Fibroblast of upper back skin (primary cell): ENCODE measurements around the gene MAPK8.
"Not testable (repeated sequence)": the region's sequence is repeated elsewhere in the genome, so short reads cannot be mapped to it uniquely, and the experiment has no call there.

Experiments
- DNase-seq: peaks from one replicate; pipeline ENCODE4 v3.0.0-alpha.2; 2013

The MAPK8 gene

DNA sequence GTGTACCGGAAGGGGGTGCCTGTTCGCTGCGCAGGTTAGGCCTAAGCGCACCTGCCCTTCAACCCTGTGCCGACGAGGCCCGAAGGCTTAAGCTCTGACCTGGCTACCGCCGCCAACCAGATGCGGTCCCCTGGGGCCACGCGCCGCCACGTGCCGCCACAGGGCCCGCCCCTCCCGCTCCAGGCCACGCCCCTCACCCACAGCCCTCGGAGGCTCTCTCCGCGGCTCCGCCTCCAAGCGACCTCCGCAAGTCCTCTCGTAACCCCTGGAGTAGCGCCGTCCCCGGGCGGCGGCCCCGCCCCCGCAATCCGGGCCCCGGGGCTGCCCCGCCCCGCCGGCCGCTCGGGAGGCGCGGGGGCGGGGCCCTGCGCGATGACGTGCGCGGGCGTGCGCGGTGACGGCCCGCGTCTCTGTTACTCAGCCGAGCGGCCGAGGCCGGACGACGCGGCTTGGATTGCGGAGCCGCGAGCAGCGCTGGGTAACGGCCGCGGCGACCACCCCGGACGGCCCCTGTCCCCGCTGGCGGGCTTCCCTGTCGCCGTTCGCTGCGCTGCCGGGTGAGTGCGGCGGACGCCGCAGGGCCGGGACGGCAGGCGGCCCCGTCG lies at the start of gene MAPK8:
Gene MAPK8 (plus strand): TSS at position 413 of the 605 bp plus-strand sequence. CDS start 94,984 bp downstream, outside the sequence.
- DNase-seq: peak; percentile 87

GRCh38 chr10:48257407-48257961 lies 49.0 kb upstream of the MAPK8 start:
- DNase-seq: peak; percentile 28

GRCh38 chr10:48258105-48258504 lies 48.4 kb upstream of the MAPK8 start:
- no peak for DNase-seq

DNA sequence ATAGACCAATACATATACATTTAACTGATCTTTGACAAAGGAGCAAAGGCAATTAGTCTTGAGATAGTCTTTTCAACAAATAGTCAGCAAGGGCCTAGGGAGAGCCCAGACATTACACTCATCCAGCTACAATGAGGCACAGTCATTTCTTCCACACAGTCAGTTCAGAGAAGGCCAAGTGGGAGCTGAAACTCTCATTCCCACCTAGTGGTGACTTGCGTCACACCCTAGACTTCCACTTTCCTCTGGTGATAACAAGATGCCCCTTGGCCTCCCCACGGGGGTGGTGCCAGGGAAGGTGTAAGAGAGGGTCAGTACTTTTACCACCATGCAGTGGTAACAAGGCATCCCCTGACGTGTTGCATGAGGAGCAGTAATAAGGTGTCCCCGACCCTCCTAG lies 39.9 kb upstream of the MAPK8 start:
- DNase-seq: no peak

DNA sequence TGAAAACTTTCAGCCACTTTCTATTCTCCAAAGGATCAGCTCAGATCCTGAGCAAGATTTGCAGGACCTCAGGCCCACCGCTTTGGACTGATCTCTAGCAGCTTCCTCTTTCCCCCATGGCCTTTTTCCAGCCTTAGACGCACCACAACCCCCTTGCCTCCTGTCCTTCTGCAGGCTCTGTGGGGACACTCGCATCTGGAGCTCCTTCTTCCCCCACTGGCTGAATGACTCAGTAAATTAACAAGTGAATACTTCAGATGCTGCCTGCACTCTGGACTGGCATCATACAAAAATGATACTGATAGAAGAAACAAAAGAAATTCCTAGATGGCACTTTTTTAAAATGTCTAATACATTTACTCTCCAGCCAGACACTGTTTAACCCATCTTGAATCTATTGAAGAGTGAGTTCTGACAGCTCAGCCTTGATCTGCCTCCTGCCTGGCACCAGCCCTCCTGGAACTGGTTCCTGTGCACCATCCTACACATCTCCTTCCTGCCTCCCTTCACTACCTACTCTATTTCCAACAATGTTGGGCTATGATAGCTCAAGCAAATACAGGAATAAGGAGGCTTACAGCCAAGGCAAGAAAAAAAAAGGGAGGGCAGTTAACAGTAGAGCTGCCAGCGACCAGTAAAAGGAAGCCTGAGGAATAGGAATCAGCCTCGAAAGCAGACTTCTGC lies 35.3 kb upstream of the MAPK8 start:
- no peak for DNase-seq

DNA sequence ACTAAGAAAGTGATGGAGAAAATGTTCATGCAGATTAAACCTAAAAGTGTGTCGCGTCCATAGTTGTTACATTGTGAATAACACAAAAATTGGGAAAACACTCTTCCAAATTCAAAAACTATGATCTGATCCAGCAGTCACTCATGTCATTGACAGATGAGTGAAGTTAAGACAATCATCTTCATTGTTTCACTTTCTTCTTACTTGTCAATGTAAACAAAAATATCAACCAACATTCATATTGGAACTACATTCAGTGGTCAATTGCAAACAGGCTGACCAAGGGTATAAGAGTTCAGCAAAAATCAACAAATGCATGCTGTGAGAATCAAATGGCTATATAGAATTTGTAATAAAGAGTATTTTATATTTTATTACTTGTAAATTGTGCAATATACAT lies 33.8 kb upstream of the MAPK8 start:
- no peak for DNase-seq

DNA sequence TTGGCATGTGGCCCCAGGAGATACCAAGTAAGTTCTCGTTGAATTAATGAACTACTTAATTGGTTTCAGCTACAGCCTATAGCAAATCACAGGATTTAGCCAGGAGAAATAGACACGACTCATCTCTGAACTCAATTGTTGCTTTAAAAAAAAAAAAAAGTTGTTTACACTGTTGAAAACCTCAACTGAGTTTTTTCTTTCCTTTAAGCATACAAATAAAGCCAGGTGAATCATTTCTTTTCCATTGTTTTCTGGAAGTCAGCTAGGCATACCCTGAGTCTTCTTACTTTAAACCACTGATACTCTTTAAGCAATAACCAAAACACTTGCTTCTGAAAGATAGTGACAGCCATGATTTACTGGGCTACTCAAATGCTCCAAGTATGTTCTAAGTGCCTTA lies 32.7 kb upstream of the MAPK8 start:
- no peak for DNase-seq

DNA sequence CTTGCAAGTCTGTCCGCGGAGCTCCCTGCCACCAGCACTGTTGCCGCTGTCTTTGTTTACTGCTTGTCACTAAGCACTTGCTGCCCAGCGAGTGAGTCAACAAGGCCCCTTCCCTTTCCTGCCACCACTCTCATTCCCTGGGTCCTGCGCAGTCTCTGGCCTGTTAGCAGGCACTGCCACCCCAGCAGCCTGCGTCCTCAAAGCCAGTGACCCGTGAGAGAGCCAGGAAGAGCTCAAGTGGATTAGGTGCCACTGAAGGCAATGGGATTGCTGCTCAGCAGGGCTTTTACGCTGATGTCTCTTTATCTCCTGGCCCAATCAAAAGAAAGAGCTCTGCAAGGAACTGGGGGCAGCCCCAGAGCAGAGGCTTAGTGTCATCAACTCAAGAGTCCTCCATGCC lies 31.8 kb upstream of the MAPK8 start, which contains the start of gene FRMPD2:
Gene FRMPD2 (minus strand): TSS at position 61 of the 400 bp plus-strand sequence. CDS start 129 bp downstream, outside the sequence.
- no peak for DNase-seq

DNA sequence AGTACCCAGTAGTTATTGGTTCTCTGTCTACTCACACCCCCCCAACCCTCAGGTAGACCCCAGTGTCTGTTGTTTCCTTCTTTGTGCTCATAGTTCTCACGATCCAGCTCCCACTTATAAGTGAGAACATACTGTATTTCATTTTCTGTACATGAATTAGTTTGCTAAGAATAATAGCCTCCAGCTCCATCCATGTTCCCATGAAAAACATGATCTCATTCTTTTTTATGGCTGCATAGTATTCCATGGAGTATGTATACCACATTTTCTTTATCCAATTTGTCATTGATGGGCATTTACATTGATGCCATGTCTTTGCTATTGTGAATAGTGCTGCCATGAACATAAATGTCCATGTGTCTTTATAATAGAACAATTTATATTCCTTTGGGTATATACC lies 29.4 kb upstream of the MAPK8 start:
- no peak for DNase-seq

- no peak for DNase-seq
Observed at GRCh38 chr10:48279081-48279751, 27.3 kb upstream of the MAPK8 start.

DNA sequence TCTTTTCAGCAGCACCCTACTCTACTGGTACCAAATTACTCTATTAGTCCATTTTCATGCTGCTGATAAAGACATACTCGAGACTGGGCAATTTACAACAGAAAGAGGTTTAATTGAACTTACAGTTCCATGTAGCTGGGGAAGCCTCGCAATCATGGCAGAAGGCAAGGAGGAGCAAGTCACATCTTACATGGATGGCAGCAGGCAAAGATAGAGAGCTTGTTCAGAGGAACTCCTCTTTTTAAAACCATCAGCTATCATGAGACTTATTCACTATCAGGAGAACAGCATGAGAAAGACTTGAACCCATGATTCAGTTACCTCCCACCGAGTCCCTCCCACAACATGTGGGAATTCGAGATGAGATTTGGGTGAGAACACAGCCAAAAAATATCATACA lies 24.8 kb upstream of the MAPK8 start:
- not testable (repeated sequence) for DNase-seq

- no peak for DNase-seq
Observed at GRCh38 chr10:48282829-48283228, 23.6 kb upstream of the MAPK8 start.

- no peak for DNase-seq
Observed at GRCh38 chr10:48284002-48284546, 22.4 kb upstream of the MAPK8 start.

DNA sequence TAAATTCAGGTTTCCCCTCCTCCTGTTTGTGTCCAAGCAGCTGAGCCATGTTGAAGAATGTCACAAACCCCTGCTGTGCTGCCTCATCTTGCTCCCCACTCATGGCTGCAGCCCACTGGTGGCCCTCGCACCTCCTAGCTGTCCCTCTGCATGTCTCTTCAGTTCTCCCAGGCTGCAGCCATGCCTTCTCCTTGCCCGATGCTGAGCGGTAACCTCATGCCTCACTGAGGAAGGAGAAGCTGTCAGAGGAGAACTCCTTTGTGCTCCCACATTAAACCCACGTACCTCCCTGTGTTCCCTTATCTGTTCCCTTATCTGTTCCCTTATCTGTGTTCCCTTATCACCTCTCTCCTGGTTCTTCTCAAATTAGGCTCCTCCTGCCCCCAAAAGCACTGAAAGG lies 21.7 kb upstream of the MAPK8 start:
- DNase-seq: no peak

GRCh38 chr10:48285710-48286109 lies 20.8 kb upstream of the MAPK8 start:
- DNase-seq: no peak

DNA sequence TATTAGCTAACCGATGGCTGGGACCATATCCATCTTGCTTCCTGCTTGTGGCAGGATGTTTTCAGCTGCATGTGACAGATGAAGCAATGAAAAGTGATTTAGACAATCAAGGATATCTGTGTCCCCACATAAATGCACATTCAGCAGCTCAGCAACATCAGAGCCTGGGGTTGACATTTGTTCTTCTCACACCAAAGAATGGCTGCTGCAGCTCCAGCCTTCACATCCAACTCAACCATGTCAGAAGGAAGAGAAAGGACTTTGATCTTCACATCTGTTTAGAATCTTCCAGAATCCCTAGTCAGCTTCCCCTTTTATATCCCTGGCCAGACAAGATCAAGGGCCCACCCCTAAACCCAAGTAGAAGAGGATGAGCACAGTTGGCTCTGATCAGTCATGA lies 20.1 kb upstream of the MAPK8 start:
- DNase-seq: no peak

DNA sequence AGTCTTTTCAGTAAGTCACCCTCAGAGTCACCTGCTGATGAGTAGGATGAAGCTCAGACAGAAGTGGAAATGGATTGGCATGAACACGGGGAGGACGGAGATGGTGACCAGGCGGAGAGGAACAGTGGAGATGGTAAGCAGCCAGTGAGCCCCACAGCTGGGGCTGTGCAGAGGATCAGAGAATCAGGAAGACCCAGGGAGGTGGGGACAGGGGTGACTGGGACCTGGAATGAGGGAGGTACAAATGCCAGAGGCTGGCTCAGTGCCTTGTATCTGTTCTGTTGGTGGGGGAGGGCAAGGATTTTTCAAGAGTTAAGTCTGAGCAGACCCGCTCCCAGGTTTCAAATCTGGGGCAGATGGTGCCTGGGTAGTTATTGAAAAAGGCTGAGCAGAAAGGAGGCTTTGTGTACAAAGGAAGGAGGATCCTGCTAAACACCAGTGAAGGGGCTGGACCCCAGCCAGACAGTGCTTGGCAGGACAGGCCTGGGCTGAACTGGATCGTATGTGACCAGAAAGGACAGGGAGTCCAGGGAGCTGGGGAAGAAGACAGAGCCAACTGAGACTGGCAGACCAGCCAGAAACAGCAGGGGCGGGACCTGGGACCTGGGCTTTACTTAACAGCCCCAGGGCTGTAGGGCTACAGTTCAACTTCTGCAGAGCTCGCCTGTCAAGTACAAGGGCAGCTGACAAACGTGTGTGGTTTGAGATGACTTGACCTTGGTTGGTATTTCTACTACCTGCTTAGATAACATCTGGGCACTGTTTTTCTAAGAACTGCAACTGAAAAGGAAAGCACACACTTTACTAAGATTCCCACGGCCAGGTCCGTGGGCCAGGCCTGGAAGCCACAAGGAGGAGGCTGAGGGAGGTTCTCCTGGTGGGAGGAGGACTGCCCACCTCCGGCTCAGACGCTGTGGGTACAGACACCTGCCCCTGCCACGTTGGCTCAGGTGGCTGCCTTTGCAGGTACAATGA lies 18.8 kb upstream of the MAPK8 start:
- no peak for DNase-seq

DNA sequence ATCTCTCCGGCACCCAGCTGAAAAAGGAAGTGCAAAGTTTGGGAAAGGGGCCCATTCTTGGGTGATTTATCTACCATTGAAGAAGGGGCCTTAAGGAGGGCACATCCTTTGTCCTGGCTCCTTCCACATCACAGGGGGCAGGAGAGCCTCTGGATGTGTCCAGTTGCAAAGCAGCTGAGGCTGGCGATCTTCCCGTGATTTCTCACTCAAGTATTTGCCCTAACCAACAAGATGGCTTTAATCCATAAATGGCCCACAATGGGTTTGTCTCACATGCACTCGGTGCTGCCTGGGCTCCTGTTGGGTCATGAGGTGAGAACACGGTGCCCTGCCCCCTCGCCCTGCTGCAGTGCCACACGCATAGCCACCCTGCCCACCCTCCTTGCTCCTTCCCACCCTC lies 17.8 kb upstream of the MAPK8 start:
- DNase-seq: no peak

- DNase-seq: peak; percentile 37
Observed at GRCh38 chr10:48289501-48290238, 16.8 kb upstream of the MAPK8 start.

GRCh38 chr10:48290286-48290685 lies 16.2 kb upstream of the MAPK8 start:
- no peak for DNase-seq

DNA sequence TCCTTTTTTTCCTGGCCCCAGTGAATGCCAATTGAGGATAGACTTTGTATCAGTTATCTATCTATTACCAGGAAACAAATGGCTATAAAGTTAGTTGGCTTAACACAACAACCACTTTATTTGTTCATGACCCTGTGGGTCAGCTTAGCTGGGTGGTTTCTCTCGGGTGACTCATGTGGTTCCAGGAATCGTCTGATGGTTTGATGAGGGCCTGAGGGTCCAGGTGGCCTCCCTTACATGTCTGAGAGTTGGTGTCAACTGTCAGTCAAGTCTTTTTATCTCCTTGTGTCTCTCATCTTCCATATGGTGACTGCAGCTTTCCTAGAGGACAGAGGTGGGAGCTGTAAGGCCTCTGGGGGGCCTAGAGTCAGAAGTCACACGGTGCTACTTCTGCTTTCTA lies 15.3 kb upstream of the MAPK8 start:
- no peak for DNase-seq

- DNase-seq: no peak
Observed at GRCh38 chr10:48292616-48293015, 13.9 kb upstream of the MAPK8 start.
